HG02884 (cell line): ENCODE results near the gene TULP4.
"Not testable (repeated sequence)": the region's sequence is repeated elsewhere in the genome, so short reads cannot be mapped to it uniquely, and the experiment has no call there.

Source experiments
- ATAC-seq: cut with Tn5 transposase; IDR thresholded peaks from one replicate; pipeline ENCODE4 v1.9.1; 2021; ENCODE audit warnings: mild to moderate bottlenecking, moderate library complexity; ENCODE audit not compliant: unreplicated experiment

Gene TULP4

GRCh38 chr6:158552796-158553138 lies 240.5 kb downstream of the TULP4 start:
- no peak for ATAC-seq

GRCh38 chr6:158554611-158555361 lies 242.5 kb downstream of the TULP4 start:
- no peak for ATAC-seq

- no peak for ATAC-seq
Observed at GRCh38 chr6:158556113-158556512, 243.8 kb downstream of the TULP4 start.

GRCh38 chr6:158557110-158557509 lies 244.8 kb downstream of the TULP4 start:
- ATAC-seq: not testable (repeated sequence)

GRCh38 chr6:158557927-158558326 lies 245.7 kb downstream of the TULP4 start:
- no peak for ATAC-seq

- no peak for ATAC-seq
Observed at GRCh38 chr6:158558415-158559306, 246.4 kb downstream of the TULP4 start.

GRCh38 chr6:158559338-158559894 lies 247.2 kb downstream of the TULP4 start:
- ATAC-seq: no peak

- ATAC-seq: peak; percentile 83
Observed at GRCh38 chr6:158559895-158560835, 247.9 kb downstream of the TULP4 start, which contains the start of gene TMEM181. Gene TMEM181, plus strand, starts transcription at chr6:158560091. Its CDS starts 134 bp downstream, at chr6:158560225.

GRCh38 chr6:158560836-158561320 lies 248.6 kb downstream of the TULP4 start:
- ATAC-seq: no peak
